GM19238 (cell line): Measurements from ENCODE around the gene ZNF677.
"Not testable (repeated sequence)": the region's sequence is repeated elsewhere in the genome, so short reads cannot be mapped to it uniquely, and the experiment has no call there.

Experiments
- DNase-seq: peaks from one replicate; pipeline ENCODE4 v3.0.0; 2011; ENCODE audit warnings: low spot score; ENCODE audit not compliant: insufficient read length

ZNF677 gene

DNA sequence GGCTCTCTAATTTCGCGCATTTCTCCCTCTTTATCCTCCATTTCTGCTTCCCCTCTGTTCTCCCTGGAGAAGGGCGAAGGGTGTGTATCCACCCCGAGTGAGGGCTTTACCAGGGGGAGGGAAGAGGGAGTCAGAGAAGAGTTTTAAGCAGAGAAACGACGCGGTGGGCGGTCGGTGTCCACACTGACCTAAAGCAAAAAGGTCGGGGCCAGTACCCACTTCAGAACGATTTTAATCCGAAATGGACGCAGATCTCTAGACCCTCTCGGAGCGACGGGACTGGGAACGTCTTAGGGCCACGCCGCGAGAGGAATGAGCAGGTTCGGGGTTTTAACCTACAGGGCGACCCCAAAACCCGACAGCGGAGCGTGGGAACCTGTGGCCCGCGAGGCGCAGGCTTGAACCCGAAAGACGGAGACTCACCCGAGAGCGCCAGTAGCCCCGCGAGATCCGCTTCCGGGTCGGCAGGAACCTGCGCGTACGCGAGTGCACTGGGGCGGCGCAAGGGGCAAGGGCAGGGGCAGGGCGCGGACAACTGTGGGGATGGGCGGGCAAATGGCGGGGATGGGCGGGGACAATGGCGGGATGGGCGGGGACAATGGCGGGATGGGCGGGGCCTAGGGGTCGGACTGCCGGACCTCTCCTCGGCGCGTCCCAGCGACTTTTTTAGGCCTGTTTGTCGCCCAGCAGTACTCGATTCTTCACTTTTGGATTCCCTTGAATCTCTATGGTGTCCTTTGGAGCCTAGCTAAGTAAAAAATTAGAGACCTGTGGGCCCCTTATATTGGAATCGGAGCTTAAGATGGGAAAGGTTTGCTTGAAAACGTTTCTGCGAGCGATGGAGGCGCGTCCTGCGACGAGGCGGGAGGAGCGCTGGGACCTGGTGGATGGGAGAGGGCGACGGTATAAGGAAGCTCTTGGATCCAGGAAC, at the start of gene ZNF677:
Gene ZNF677, minus strand, starts transcription at position 463 of the 931 bp plus-strand sequence. CDS start 3,323 bp downstream, outside the sequence.
- DNase-seq: peak; percentile 42

GRCh38 chr19:53301341-53301740, 46.7 kb upstream of the ZNF677 start:
- not testable (repeated sequence) for DNase-seq

- DNase-seq: no peak
These were observed 40.2 kb upstream of the ZNF677 start for GRCh38 chr19:53294786-53295441.

GRCh38 chr19:53290758-53291549, 36.3 kb upstream of the ZNF677 start:
- no peak for DNase-seq

DNA sequence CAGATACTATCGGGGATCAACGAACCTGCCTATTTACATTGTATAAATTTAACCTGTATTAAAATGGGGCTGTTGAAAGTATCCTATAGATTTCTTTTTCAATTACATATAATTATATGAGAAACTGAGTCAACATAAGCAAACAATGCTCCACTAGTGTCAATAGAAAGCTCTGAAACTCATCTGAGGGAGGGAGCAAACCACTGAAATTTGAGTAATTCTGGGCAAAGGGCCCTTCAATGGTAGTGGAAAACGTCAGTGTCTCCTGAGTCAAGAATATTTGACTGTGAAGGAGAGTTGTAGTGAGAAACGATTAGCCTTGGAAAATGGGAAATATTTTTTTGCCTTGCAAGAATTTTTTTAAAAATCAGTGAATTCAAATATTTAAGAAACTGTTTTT, 30.4 kb upstream of the ZNF677 start:
- no peak for DNase-seq

- not testable (repeated sequence) for DNase-seq
These were observed 27.3 kb upstream of the ZNF677 start for GRCh38 chr19:53281947-53282346.

GRCh38 chr19:53275480-53275879, 20.8 kb upstream of the ZNF677 start:
- no peak for DNase-seq

GRCh38 chr19:53272044-53272443, 17.4 kb upstream of the ZNF677 start:
- no peak for DNase-seq

GRCh38 chr19:53269861-53270260, 15.2 kb upstream of the ZNF677 start:
- DNase-seq: not testable (repeated sequence)

DNA sequence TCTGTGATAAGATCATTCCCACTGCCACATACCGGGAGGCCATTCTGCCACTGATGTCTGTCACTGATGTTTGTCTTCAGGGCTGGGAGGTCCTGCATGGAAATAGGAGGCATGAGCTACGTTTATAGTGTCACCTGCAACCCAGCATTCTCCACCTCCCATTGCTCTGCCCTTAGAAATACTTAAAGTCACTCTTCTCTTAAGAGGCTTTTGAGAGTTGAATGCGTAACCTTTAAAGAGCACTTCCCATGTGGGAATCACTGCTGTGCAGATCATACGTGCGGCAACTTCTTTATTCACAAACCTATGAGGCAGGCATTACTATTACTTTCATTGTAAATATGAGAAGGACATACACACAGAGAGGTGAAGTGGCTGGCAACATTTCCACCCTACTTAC, 12.9 kb upstream of the ZNF677 start, which contains the start of gene VN1R4:
Gene VN1R4, minus strand, starts transcription at position 101 of the 400 bp plus-strand sequence. Its CDS starts 58 bp downstream, at position 43.
- DNase-seq: not testable (repeated sequence)

- not testable (repeated sequence) for DNase-seq
These were observed 3.2 kb upstream of the ZNF677 start, which contains the start of gene VN1R2 for GRCh38 chr19:53257715-53258342. Gene VN1R2, plus strand, starts transcription at chr19:53258292. Its CDS starts 84 bp downstream, at chr19:53258376.

GRCh38 chr19:53246498-53246897, 8.2 kb downstream of the ZNF677 start:
- no peak for DNase-seq

DNA sequence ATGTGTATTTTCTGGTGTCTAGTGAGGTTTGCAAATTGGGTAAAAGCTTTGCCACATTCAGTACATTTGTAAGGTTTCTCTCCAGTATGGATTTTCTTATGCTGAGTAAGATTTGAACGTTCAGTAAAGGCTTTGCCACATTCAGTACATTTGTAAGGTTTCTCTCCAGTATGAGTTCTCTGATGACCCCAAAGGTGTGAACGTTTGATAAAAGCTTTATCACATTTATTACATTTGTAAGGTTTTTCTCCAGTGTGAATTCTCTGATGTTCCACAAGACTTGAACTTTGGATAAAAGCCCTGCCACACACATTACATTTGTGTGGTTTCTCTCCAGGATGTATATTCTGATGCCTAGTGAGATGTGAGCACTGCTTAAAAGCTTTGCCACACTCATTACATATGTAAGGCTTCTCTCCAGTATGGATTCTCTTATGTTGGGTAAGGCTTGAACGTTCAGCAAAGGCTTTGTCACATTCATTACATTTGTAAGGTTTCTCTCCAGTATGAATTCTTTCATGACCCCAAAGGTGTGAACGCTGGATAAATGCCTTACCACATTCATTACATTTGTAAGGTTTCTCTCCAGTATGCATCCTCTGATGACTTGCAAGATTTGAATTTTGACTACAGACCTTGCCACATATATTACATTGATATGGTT, 17.4 kb downstream of the ZNF677 start:
- DNase-seq: no peak

DNA sequence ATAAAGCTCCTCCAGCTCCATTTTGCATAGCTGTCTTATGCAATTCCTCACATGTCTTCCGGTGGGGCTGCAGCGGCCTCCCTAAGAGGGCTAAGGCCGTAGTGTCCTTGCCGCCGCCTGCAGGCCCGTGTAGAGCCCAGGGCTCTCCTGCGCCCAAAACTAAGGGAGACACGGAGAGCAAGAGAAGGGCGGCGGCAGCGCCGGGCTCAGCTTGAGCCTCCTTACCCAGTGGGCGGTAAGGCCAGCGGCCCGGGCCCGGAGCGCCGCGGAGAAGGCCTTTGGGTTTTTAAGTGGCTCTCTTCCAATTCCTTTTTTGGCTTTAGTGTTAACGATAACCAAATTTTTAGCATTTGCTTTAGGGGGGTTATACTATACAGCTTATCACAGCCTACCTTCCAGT, 30.1 kb downstream of the ZNF677 start:
- no peak for DNase-seq

- DNase-seq: not testable (repeated sequence)
These were observed 32.0 kb downstream of the ZNF677 start for GRCh38 chr19:53222716-53223115.

- no peak for DNase-seq
These were observed 41.9 kb downstream of the ZNF677 start for GRCh38 chr19:53212703-53213320.

- DNase-seq: not testable (repeated sequence)
These were observed 43.1 kb downstream of the ZNF677 start for GRCh38 chr19:53211554-53211953.

GRCh38 chr19:53196777-53197396, 57.8 kb downstream of the ZNF677 start:
- peak; percentile 84 for DNase-seq

DNA sequence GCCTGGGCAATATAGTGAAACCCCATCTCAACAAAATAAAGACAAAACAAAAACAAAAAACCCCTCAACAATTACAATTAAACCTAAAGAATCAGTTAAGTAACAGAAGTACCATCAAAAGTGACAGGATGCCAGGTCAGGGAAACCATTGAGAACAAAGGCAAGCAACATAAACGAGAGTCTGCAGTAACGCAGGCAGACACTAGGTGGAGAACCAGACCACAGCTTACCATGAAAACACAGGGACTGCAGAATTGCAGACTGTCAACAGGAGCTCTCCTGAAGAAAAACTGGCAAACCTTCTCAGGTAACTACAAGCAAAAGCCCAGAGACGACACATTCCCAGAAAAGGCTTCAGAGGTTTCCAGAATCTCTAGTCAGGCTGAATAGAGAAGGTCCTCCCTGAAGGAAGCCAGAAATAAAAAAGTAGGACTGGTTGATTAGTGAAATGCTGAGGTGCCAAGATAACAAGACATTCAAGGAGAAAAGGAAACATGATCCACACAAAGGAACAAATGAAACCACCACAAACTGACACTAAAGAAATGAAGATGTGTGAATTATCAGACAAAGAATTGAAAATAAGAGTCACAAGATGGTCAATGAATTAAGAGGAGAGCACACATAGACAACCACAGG, 59.3 kb downstream of the ZNF677 start:
- DNase-seq: no peak
